Mammary epithelial cell (primary cell): ENCODE data around the gene PEF1.

ENCODE experiments used
- EZH2 ChIP-seq: IDR thresholded peaks from 2 replicates; pipeline ENCODE4 v1.6.1; 2012; ENCODE audit warnings: low read length, inconsistent platforms, borderline replicate concordance
- TF ChIP-seq, protein P1 (sequence below), 2 donors: IDR thresholded peaks in 1 of 2; conservative IDR thresholded peaks in 1 of 2; 2 replicates each; pipeline ENCODE4 v1.5.1; 2011 to 2012; ENCODE audit warnings: inconsistent platforms in 2 of 2, low read length in 2 of 2, mild to moderate bottlenecking in 2 of 2, control low read depth in 1 of 2, low read depth in 1 of 2; ENCODE audit not compliant: insufficient read depth in 1 of 2; ENCODE audit errors: extremely low read depth in 1 of 2

DNA sequence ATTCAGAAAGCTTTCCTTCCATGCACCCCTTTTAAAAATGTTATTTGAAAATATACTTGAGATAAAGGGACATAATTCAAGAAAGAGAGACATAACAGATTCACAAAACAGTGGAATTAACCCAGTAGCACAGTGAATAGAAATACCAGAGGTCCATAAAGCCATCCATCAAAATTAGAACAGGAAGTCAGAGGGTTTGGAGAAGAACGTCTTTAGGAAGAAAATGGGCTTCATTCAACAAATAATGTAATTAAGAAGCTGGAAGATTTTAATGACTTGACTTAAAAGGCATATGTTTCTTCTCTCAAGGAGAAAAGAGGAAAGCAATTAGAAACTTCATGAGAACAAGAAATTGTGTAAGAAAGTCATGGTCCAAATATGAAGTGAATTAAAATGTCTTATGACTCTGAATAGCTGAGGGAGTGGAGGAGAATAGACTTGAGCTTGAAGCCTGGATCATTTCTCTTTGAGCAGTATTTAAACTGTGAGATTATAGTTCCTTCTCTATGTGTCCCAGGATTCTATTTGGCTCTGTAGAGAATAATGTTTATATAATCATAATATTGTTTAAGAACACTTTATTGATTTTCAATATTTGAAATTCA is 35.1 kb downstream of the PEF1 start:
- TF ChIP-seq EZH2, result no peak
- TF ChIP-seq, protein P1, sequence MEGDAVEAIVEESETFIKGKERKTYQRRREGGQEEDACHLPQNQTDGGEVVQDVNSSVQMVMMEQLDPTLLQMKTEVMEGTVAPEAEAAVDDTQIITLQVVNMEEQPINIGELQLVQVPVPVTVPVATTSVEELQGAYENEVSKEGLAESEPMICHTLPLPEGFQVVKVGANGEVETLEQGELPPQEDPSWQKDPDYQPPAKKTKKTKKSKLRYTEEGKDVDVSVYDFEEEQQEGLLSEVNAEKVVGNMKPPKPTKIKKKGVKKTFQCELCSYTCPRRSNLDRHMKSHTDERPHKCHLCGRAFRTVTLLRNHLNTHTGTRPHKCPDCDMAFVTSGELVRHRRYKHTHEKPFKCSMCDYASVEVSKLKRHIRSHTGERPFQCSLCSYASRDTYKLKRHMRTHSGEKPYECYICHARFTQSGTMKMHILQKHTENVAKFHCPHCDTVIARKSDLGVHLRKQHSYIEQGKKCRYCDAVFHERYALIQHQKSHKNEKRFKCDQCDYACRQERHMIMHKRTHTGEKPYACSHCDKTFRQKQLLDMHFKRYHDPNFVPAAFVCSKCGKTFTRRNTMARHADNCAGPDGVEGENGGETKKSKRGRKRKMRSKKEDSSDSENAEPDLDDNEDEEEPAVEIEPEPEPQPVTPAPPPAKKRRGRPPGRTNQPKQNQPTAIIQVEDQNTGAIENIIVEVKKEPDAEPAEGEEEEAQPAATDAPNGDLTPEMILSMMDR (conservative IDR thresholded peaks at IDR 0.05 in 1 of 2, IDR thresholded peaks at IDR 0.05 in 1 of 2; ENCODE audit: extremely low read depth in 1 of 2, insufficient read depth in 1 of 2, low read depth in 1 of 2, low read length in 2 of 2), result no peak
